ENCODE results near the gene RABAC1.

RABAC1 gene

GRCh38 chr19:41913538-41914423 lies 45.3 kb downstream of the RABAC1 start:
- no peak for FAIRE-seq

GRCh38 chr19:41912899-41913537 lies 46.1 kb downstream of the RABAC1 start:
- no peak for FAIRE-seq

- FAIRE-seq, result no peak
These were observed 47.0 kb downstream of the RABAC1 start for GRCh38 chr19:41911889-41912731.

GRCh38 chr19:41910992-41911888 lies 47.9 kb downstream of the RABAC1 start:
- no peak for FAIRE-seq

DNA sequence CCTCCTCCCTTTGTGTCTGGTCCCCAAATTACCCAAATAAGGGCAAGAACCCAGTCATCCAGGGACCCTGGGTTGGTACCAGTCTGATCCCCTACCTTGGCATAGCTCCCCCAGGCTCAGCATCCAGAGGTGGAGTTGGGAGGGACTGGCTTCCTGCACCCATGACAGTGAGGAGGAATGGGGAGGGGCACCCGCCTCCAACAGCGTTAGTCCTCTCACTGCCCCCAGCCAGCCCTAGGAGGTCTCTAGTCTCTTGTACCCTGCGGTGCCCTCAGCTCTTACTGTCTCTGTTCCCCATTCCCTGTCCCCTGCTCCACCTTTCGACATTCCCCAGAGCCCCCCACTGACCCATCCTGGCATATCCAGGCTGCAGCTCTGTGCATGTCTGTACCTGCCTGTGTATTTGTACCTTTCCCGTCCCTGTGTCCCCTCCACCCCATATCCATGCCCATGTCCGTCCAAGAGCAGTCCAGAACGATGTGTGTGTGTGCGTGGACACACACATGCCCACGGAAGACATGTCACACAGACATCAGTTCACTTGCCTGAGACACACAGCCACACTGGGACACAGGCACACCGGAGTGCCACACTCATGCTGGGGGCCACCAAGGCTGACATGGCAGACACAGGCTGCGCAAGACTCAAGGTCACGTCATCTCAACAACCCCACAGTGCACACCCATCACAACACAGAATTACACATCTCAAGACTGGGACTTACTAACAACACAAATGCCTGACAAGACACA lies 48.7 kb downstream of the RABAC1 start:
- no peak for FAIRE-seq

DNA sequence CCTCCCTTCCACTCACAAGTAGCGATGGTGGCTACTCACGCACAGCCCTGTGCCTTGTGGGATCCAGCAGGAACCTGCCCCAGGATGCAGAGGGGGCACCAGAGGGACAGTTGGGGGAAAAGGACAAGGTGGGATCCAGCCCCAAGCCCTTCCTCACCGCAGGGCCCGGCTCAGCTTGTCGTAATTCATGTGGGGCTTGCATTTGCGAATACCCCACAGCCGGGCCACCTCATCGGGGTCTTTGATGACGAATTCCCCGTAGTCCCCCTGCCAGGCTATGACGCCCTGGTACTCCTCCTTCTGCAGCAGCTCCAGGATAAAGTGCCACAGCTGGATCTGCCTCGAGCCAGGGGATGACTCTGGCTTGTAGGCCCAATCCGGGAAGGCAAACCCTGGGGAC lies 49.4 kb downstream of the RABAC1 start:
- FAIRE-seq, result no peak

DNA sequence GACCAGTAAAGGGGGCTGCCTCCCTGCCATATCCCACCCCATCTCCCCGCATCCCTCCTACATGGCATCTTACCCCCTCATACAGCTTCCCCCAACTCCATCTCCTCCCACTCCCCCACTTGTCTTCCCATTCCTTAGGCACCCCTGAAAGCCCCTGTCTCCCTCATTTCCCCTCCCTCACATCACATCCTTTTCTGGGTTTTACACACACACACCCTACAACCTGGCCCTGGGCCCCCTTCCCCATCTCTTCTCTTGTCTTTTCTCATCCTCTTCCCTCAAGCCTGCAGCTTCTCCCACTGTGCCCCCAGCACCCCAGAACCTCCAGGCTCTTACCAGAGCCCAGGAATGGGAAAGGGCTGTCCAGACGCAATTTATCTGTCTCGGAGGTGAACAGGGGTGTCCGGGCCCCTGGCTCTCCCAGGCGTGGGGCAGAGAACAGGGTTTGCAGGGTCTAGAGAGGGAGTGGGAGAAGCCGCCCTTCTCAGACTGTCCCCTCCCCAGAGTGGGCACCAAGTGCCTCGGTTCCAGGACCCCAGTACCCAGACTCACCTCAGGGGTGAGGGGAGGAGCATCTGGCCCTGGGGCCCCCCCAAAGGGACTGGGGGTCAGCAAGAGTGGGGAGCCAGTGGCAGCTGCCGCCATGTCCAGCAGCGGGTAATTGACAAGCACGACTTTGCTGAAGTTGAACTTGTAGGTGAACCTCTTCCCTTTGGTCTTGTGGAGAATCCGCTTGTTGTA lies 50.2 kb downstream of the RABAC1 start:
- no peak for FAIRE-seq

GRCh38 chr19:41907994-41908615 lies 51.0 kb downstream of the RABAC1 start:
- FAIRE-seq, result no peak

DNA sequence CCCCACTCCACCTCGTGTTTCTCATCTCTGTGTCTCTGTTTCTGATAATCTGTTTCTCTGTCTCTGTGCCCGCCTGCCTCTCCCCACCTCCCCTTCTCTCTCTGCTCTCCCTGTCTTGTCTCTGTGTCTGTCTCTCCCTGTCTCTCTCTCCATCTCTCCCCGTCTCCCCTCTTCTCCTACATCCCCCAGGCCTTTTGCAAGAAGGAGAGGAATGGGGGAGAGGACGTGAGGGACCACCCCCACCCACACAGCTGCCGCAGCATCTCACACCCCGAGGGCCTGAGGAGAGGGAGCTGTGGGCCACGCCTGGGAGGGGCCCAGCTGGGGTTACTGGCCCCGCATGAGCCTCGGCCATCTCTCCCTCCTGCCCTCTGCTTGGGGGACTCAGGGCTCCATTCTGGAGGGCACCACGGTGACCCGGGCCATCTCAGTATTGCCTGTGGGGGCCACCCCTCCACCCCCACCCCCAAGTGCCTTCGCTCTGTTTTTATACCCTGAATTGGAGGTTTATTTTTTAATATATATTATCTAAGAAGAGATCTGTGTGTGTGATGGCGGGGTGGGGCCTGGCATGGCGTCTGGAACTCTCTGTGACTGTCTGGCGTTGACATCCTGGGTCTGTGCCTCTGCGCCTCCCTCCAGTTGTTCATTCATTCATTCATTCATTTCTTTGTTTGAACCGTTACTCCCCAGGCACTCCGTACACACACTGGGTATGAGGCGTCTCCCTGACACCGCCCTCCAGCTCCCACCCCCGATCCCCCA lies 52.0 kb downstream of the RABAC1 start:
- no peak for FAIRE-seq

Data from A204.1 (cell line).